ENCODE measurements around the gene FOXP1. TPM values are rescaled to one million over a fixed set of nuclear protein-coding genes. Genes with fewer than 3 reads are reported as not detected.

The FOXP1 gene
- total and polyA plus RNA-seq, 2 of the 8 experiments (the other 6 are each of a cell fraction or from before 2014, with no cell fraction given) = 13.9 to 25.4 TPM

DNA sequence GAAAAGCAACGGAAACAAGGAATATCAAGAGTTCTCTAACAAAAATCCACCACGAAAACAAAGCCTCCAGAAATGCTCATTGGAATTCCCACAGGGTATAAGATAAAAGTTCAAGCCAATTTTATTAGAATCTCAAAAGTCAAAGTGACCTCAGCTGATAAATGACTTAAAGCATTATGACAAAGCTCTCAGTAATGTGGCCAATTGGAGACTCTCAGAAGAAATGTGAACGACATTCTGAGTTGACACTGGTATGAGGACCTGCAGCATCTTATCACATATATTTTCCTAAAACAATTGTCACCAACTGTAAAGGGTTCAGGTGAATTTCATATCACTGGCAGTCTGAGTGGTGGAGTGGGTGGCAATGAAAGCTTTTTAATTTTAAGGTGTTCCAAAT is 199.1 kb downstream of the FOXP1 start (continued):
- TF ChIP-seq EP300 (IDR thresholded peaks at IDR 0.05; ENCODE audit: borderline replicate concordance in 1 of 2, low read depth in 2 of 2, low read length in 2 of 2) = no peak
- TF ChIP-seq KDM4A (IDR thresholded peaks at IDR 0.05; ENCODE audit: low read depth, low read length, severe bottlenecking) = no peak
- TF ChIP-seq BCL11A (IDR thresholded peaks at IDR 0.05; ENCODE audit: low read depth in 2 of 2, low read length in 2 of 2) = no peak
- no peak for TF ChIP-seq TAF1 (IDR thresholded peaks at IDR 0.05; ENCODE audit: low read depth, low read length)
- no peak for TF ChIP-seq POU5F1 (IDR thresholded peaks at IDR 0.05; ENCODE audit: low read depth, low read length)
- no peak for TF ChIP-seq HDAC6 (IDR thresholded peaks at IDR 0.05; ENCODE audit: low read depth, low read length)
- no peak for TF ChIP-seq POLR2AphosphoS5 (IDR thresholded peaks at IDR 0.05; ENCODE audit: low read depth, low read length)

All from H1 (cell line).